ENCODE results near the gene PFDN5.

DNA sequence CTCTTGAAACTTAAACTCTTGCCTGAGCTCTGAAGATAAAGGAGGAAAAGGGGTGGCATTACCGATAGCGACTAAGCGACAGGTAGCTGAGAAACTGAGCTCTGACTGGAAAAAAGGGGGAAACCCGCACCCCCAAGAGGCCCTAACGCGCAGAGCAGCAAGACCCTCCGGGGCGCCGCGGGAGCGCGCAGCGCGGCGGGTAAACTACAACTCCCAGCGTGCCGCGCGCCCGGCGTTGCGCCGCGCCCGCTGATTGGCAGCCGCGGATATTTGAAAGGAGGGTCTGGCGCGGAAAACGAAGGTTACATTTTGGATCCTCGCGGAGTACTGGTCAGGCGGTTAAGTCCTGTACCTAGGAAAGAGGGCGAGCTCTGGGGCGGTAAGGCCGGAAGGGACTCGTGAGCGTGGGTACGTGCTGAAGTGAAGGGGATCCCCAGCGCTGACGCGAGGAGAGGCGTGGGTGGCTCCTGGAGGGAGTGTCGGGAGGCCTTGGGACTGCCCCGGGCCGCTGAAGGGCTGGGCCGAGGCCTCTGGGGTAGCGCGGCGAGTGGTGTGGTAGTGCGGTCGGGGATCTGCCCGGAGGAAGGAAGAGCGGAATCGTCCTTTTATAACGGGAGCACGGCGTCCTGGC is 27.2 kb upstream of the PFDN5 start, which contains the start of gene ESPL1:
- TF ChIP-seq, protein P1, sequence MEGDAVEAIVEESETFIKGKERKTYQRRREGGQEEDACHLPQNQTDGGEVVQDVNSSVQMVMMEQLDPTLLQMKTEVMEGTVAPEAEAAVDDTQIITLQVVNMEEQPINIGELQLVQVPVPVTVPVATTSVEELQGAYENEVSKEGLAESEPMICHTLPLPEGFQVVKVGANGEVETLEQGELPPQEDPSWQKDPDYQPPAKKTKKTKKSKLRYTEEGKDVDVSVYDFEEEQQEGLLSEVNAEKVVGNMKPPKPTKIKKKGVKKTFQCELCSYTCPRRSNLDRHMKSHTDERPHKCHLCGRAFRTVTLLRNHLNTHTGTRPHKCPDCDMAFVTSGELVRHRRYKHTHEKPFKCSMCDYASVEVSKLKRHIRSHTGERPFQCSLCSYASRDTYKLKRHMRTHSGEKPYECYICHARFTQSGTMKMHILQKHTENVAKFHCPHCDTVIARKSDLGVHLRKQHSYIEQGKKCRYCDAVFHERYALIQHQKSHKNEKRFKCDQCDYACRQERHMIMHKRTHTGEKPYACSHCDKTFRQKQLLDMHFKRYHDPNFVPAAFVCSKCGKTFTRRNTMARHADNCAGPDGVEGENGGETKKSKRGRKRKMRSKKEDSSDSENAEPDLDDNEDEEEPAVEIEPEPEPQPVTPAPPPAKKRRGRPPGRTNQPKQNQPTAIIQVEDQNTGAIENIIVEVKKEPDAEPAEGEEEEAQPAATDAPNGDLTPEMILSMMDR (conservative IDR thresholded peaks at IDR 0.05): no peak
- peak; percentile 89; the same call in 1 of the 2 replicates for TF ChIP-seq ZFX (IDR thresholded peaks at IDR 0.05)
